GM19395 (cell line): ENCODE results near the gene SLC12A8.

ENCODE experiments used
- ATAC-seq: cut with Tn5 transposase; IDR thresholded peaks from one replicate; pipeline ENCODE4 v1.9.1; 2021; ENCODE audit warnings: mild to moderate bottlenecking, moderate library complexity; ENCODE audit not compliant: unreplicated experiment

SLC12A8 gene

DNA sequence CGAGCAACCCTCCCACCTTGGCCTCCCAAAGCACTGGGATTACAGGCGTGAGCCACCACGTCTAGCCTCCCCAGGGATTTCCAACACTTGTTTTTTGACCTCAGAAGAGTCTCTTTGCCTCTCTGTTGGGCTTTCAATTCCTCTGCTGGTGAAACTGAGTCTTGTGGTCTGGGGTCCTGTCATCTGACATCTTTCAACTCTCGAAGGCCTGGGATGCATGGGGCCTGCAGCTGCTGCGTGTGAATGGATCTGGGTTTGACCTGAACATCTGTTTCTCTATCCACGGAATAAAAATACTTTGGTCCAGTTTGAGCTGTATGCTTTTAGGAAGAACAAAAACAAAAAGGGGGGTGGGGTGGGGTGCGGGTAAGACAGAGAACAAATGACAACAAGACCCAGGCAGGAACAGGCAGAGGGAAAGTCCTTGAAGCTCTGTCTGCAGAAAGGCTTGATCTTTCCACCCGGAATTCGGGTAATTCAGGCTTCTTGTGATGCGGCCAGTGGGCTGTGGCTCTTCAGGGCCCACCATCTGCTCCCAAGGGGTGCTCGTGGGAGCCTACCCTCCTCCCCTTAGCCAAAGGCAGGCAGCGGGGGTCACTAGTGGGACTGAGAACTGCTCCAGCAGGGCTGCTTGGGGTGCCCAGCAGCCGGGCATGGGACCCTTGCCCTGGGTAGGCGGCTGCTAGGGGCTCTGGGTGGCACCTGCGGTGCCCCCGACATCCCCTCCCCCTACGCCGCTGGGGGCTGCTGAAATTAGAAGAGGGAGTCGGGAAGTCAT, 71.5 kb downstream of the SLC12A8 start:
- ATAC-seq, result peak; percentile 3

DNA sequence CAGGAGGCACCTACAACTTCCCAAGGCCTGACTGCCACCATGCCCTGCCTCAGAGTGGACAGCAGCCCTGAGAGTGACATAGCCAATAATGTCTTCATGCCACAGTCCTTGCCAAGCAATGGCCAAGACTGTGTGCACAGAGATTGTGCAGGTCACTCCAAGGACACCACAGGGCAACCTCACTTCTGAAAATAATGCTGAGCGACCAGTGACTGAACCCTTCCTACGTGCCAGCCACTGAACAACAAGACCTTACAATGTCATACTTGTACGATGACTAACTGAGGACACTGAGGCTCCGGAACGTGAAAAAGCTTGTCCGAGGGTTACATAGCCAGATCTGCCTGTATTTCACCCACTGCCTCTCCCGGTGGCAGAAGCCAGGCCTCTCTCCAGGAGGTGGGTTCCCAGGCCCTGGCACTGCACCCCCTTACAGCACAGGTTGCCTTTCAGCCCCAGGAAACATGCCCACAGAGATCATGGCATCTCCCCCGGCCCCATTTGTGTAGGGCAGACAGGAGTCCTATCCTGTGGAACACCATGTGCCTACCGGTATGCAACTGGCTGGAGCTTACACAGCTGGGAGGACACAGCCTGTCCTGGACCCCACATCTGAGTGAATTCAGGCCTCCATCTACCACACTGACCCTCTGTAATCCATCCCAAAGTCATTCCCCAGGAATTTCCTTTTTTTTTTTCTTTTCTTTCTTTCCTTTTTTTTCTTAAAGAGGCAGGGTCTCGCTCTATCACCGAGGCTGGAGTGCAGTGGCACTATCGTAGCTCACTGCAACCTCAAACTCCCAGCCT, 72.3 kb downstream of the SLC12A8 start:
- no peak for ATAC-seq

- ATAC-seq, result no peak
These were observed 73.2 kb downstream of the SLC12A8 start for GRCh38 chr3:125139386-125139785.

DNA sequence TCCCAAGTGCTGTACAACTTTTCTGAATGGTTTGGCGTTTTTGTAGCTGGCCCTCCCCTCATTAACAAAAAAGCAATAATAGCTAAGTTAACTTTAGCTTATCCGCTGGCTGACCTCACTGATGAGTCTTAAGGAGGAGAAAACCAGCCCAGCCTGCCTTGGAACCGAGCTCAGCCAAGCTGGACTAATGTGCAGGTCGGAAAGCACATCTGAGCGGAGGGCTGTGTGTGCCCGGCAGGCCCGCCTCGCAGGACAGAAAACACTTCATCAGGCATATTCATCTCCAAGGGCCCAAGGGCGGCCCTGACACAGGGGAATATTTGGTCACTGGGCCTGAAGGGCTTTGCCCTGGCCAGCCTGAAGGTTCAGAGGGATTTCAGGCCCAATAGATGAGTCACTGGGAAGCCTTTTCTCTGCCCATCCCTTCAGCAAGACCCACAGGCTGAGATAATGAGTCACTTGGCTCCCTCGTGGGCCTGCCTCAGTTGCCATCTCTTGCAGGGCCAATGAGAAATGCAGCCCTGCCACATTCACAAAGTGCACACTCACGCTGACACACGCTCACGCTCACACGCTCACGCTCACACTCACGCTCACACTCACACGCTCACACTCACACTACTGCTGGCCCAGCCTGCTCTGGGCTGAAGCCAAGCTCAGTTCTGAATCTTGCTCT, 75.1 kb downstream of the SLC12A8 start:
- ATAC-seq, result no peak

DNA sequence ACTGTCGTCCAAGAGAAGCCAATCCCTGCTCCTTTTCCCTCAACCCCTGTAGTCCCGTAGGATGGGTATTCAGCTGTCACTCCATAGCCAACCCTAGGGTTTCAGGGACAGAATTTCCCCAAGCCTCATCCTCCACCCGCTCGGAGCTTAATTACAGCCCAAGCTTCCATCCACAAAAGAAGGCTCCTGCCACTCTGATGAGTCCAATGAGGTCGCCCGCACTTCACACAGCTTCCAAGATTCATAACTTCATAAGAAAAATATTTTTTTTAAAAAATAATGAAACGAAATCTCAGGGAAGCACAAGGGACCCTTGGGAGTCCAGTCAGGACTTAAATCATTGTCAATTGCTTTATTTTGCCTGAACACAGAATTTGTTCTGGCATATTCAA, 75.6 kb downstream of the SLC12A8 start:
- ATAC-seq, result no peak

- ATAC-seq, result no peak
These were observed 76.0 kb downstream of the SLC12A8 start for GRCh38 chr3:125136515-125136914.

GRCh38 chr3:125134952-125135351, 77.6 kb downstream of the SLC12A8 start:
- no peak for ATAC-seq

DNA sequence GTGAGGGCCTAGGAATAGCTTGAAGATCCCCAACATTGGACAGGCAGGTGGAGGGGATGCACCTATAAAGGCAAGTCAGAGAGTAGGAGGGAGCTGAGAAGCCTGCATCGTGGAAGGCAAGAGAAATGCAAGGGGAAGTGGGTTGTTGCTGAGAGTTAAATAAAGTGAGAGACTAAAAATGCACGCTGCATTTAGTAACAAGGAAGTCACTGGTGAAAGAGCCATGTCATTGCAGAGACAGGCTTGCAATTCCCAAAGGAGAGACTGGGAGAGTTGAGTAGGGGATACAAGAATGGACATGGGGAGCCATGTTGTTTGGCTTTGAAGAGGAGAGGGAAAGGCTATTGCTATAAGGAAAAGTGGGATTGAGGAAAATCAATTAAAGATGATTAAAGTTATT, 79.7 kb downstream of the SLC12A8 start:
- ATAC-seq, result peak; percentile 45

DNA sequence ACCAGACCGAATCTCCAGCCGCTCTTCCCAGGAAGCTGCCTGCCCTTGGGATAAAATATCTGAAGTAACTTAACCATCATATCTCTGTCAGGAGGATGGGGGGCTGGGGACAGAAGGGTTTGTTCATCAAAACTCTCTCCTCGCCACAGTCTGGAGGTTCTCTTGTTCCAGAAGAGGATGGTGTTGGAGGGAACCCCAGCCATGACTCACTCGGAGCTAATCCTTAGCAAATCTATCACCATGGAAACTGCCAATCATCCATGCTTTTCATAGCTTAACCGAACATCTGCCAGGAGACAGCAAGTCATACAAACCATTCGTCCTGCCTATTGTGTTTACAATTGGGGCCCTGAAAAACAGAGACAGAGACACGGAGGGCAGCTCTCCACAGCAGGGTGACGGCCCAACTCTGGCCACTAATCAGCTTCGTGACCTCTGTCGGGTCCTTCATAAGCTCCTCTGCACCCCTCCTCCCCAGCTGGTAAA, 83.0 kb downstream of the SLC12A8 start:
- ATAC-seq, result no peak

DNA sequence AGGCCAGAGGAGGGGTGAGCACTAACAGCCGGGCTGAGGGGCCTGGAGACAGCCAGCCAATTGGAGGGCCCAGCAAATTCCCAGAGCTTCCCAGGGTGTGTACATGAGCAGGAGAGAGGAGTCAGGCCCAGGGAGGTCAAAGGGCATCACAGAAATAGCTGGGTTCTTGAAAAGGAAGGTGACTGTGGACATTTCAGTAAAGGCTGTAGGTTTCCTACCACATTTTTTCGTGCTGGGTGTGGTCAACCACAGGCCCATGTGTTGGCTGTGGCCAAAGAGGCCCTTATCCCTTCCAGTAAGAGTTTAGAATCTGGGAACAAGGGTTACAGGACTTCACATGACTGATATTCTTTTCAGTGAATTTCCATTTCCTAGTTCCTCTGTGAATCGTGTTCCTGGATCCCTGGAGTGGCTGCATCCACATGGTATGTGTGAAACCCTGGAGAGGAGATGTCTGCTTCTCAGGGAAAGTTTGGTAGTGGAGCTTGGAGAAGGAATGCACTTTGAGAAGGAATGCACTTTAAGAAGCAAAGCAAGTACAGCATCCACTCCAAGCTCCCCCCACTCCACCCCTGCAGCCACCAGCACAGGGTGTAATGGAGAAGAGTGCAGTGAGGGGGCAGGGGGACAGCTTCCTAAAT, 83.6 kb downstream of the SLC12A8 start:
- ATAC-seq, result no peak

DNA sequence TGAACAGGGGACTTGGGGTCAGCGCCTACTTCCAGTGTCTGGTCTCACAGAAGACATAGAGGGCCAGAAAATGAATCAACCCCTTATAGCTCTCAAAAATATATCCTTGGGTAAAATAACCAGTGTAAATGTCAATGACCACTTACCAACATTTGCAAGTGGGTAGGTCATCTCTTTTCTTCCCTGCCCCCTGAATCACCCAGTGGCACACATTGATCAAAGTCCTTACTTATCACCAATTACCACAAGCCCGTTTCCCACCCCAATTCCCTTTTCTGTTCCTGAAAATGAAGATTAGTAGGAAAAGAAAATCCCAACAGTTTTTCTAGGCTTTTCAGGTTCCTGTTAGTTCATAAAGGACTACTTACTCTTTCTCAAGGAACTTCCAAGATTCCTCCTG, 86.2 kb downstream of the SLC12A8 start:
- no peak for ATAC-seq

DNA sequence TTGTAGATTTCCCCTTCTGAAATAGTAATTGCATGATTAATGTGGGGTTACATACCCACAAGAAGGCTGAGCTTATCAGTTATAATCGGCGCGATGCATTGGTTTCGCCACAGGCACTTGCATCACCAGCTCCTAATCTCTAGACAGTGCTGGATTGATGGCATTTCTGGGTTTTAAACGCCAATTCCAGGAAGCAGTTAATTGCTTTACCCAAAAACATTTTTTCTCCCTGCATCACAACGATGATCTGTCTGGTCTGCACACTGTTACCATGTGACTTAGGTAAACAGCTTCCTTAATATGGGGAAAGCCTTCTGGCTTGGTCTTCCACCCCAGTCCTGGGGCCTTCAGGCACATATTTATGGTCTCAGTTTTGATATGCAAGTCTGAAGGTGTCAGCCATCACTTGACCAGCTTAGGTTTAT, 86.7 kb downstream of the SLC12A8 start:
- ATAC-seq, result no peak

DNA sequence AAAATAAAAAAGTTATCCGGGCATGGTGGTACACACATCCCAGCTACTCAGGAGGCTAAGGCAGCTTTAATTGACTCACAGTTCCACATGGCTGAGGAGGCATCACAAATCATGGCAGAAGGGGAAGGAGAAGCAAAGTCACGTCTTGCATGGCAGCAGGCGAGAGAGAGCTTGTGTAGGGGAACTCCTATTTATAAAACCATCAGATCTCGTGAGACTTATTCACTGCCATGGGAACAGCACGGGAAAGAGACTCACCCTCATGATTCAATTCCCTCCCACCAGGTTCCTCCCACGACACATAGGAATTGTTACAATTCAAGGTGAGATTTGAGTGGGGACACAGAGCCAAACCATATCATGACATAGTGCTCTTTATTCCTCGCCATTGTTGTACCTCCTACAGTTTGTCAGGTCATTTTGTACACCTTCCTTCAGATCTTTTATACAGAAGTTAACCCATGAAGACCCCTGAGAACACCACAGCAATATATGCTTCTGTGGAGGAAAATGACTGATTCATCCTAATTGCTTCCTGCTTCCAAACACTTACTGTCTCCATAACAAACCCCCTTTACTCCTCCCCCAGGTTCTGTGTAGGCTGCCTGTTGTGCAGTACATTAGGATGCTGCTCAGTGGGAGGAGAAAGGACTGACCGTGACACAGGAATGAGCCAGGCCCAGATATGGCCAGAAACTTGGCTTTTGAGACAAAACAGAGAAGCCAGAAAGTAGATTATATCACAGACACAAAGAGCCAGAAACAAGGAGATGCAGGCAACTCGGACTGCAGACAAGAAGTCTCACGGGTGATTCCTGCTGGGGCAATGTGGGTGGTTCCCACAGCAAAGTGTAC, 88.9 kb downstream of the SLC12A8 start:
- no peak for ATAC-seq

DNA sequence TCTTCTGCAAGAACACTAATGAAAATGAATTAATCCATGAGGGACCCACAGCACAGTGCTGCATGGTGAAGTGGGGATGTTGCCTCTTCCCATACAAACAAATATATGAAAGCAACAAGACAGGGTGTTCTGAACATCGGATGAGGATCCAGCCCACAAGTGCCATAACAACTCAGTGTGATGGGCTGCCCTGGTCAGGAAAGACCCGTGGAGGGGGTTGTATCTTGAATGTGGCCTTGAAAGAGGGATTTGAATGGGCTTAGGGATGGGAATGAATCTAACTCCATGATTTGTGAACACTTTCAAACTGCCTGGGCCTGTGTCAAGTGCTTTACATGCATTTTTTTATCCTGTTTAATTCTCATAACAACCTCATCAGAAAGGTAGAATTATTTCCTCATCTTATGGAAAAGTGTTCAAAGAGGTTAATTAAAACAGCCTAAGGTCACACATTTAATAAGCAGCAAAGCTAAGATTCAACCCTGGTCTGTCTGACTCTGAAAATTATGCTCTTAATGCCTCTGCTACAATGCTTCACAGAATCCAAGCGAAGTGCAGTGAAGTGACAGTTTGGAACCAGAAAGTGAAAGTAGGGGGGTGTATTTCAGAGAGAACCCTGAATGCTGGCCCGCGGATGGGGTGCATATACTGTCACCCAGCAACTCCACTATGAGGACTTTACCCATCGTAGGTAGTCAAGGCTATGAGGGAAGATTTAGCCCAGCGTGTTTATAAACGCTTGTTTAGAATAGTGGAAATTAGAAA, 91.1 kb downstream of the SLC12A8 start:
- peak; percentile 66 for ATAC-seq

DNA sequence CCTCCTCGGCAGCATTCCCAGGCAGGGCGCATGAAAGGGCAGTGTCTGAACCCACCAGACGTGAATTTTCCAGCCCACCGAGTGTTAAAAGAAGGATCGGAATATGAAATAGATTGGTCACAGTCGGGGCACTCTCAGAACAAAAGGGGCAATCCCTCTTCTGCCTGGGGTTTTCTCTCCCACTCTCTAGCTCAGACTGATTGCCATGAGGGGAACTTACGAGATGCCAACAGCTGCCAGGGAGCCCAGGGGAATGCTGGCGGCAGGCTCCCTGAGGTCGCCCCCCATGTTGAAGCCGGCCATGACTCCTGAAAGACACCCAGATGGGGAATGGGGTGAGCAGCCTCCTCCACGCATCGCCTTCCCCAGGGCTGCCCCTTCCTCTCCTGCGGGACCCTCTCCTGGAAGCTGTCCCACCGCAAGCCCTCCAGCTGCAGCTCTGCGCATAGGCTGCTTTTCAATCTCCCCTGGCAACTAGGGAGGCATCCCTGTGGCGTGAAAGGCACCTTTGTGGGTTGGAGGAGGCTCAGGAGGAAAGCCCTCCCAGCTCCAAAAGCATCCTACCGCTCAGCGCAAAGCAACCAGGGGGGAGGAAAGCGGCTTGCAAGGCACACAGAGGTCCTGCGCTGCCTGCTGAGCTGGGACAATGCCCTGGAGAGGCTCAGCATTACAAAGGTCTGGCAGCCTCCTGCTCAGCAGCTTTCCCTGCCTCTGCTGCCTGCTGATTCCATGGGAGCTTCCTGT, 92.0 kb downstream of the SLC12A8 start:
- ATAC-seq, result no peak

DNA sequence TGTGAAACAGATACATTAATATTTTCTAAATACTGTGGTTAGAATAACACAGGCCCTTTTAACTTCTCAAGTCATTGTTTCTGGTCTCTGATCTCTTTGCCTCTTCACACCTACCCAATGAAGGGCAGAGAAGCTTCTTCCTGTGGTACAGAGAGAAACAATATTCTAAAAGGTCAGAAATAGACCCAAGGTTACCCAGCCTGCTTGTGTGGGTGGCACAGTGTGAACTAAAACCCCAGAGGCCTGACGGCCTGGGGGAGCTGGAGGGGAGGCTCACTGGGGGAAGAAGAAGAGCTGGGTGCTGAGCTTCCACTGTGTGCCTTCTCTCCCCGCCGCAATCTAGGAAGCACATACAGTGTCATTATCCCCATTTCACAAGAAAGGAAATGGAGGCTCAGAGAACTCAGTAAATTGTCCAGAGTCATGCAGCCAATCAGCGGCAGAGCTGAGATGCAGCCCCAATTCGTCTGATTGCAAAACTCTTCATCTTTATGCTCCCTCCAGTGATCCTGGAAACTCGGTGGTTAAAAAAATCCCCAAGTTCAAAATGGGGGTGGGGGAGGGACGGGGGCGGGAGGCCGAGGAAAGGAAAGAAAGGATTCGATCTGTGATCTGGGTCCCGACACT, 92.7 kb downstream of the SLC12A8 start:
- ATAC-seq, result peak; percentile 59

- ATAC-seq, result no peak
These were observed 93.9 kb downstream of the SLC12A8 start for GRCh38 chr3:125118600-125118999.

- no peak for ATAC-seq
These were observed 94.8 kb downstream of the SLC12A8 start for GRCh38 chr3:125117631-125118191.
